PC-9 (cell line): Measurements from ENCODE around the gene MYO1H. TPM values are rescaled to one million over a fixed set of nuclear protein-coding genes. Genes with fewer than 3 reads are reported as not detected.
"Not testable (repeated sequence)": the region's sequence is repeated elsewhere in the genome, so short reads cannot be mapped to it uniquely, and the experiment has no call there.

Experiments used
- BruUV-seq: library from RNA; stranded (reverse); fragments of 400-500 nt; replicated peaks from 2 replicates; lab custom pipeline; 2021; lab: Mats Ljungman, UMichigan
- CTCF ChIA-PET: fragments of 300-600 bp; sonication (Branson Sonifier 250); formaldehyde crosslinking; loops from one replicate; lab custom pipeline; 2022; ENCODE audit warnings: antibody characterized with exemption; lab: Charles Lee
- POLR2A ChIA-PET: fragments of 300-600 bp; sonication (Branson Sonifier 250); formaldehyde crosslinking; loops from one replicate; lab custom pipeline; 2022; ENCODE audit warnings: antibody characterized with exemption; ENCODE audit not compliant: unreplicated experiment; lab: Charles Lee
- DNase-seq, 2 experiments: peaks; one replicate each; pipeline versions ENCODE4 v3.0.0 to v3.0.0-alpha.2; 2015 to 2022; ENCODE audit warnings: mixed read lengths in 1 of 2
- H2AFZ ChIP-seq: fragments of 200-600 bp; sonication (generic); 2 replicates; pipeline ENCODE4 v1.8.1; 2017; ENCODE audit warnings: antibody characterized with exemption
- H3F3A ChIP-seq: fragments of 200-600 bp; sonication (generic); 2 replicates; pipeline ENCODE4 v1.8.1; 2017; ENCODE audit warnings: antibody characterized with exemption, mild to moderate bottlenecking, low read depth; ENCODE audit not compliant: insufficient read depth
- H3K27ac ChIP-seq: fragments of 200-600 bp; sonication (generic); 2 replicates; pipeline ENCODE4 v1.6.1; 2016; ENCODE audit warnings: mixed run types
- H3K27me3 ChIP-seq: fragments of 200-600 bp; sonication (generic); 2 replicates; pipeline ENCODE4 v1.6.1; 2016; ENCODE audit warnings: low read depth, mixed run types; ENCODE audit not compliant: insufficient read depth
- H3K36me3 ChIP-seq: fragments of 200-600 bp; sonication (generic); 2 replicates; pipeline ENCODE4 v1.6.1; 2016; ENCODE audit warnings: low read depth, mixed run types
- H3K4me1 ChIP-seq: fragments of 200-600 bp; sonication (generic); replicated peaks from 2 replicates; pipeline ENCODE4 v1.6.1; 2016; ENCODE audit warnings: mixed run types; ENCODE audit not compliant: insufficient read depth
- H3K4me2 ChIP-seq: fragments of 200-600 bp; sonication (generic); 2 replicates; pipeline ENCODE4 v1.6.1; 2017; ENCODE audit warnings: mixed run types
- H3K4me3 ChIP-seq: fragments of 200-600 bp; sonication (generic); 2 replicates; pipeline ENCODE4 v1.6.1; 2016; ENCODE audit warnings: mixed run types
- H3K79me2 ChIP-seq: fragments of 200-600 bp; sonication (generic); 2 replicates; pipeline ENCODE4 v1.6.1; 2017; ENCODE audit warnings: low read depth, mixed run types
- H3K9me2 ChIP-seq: fragments of 200-600 bp; sonication (generic); 2 replicates; pipeline ENCODE4 v1.8.1; 2017; ENCODE audit warnings: mild to moderate bottlenecking; ENCODE audit not compliant: insufficient read depth
- H3K9me3 ChIP-seq: fragments of 200-600 bp; sonication (generic); 2 replicates; pipeline ENCODE4 v1.8.1; 2016; ENCODE audit warnings: low read depth; ENCODE audit not compliant: insufficient read depth
- H4K20me1 ChIP-seq: fragments of 200-600 bp; sonication (generic); 2 replicates; pipeline ENCODE4 v1.8.1; 2017; ENCODE audit not compliant: insufficient read depth
- CTCF ChIP-seq: fragments of 200-600 bp; sonication (generic); conservative IDR thresholded peaks from 2 replicates; pipeline ENCODE4 v1.6.1; 2017; ENCODE audit warnings: mixed run types, antibody characterized with exemption, mild to moderate bottlenecking, moderate library complexity
- EZH2 ChIP-seq: fragments of 200-600 bp; sonication (generic); IDR thresholded peaks from 2 replicates; pipeline ENCODE4 v1.8.0; 2017; ENCODE audit warnings: antibody characterized with exemption, low read depth
- intact Hi-C: fragments of 100-400 bp; cut with micrococcal nuclease; formaldehyde crosslinking; loops from one replicate; pipeline ENCODE4 v1.10.0; 2022; ENCODE audit not compliant: unreplicated experiment
- total RNA-seq: library from RNA; stranded (reverse); gene quantifications from 2 replicates; pipeline ENCODE4 v1.2.3, GENCODE V29; 2021

MYO1H gene
- total RNA-seq, 1 experiment from 2014 or later, result not detected

DNA sequence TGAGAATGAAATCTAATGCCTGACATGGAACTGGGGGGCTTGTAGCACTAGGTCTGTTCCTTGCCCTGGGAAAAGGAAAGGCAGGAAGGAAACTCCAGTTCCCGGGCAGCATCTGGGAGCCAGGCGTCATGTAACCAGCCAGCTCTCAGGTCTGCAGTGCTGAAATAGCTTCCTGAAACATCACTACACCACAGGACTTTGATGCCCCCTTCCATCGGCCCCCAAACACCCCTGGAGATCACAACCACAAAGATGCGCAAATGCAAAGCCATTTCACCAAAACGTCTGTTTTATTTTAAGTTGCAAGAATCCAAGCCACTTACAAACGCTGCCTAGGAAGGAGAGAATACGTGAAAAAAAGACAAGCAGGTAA is 88.5 kb downstream of the MYO1H start:
- Histone ChIP-seq H3K4me1 (peaks cover 19% of the 10 kb centered on the region), H3K4me2 (peak overlapping the region; percentile 65; the same call in 1 of the 2 replicates), H3K36me3 (no peaks in the 10 kb centered on the region), H2AFZ (no peak overlapping the region), H3K4me3 (no peak overlapping the region), H3K27ac (no peak overlapping the region), H3K79me2 (no peaks in the 10 kb centered on the region), H4K20me1 (no peaks in the 10 kb centered on the region), H3K27me3 (no peaks in the 10 kb centered on the region), H3K9me3 (no peaks in the 10 kb centered on the region), H3K9me2 (no peaks in the 10 kb centered on the region), H3F3A (no peaks in the 10 kb centered on the region)
- no TSS peak for BruUV-seq
- TF ChIP-seq CTCF (no peak), EZH2 (no peak)
- ChIA-PET CTCF (interaction anchor here (0.5 kb wide), 1 partner anchor 757 kb away, joined by 3 read pairs; no protein-coding TSS in a partner anchor), POLR2A (no interaction called here)
- DNase-seq, result no peak
- intact Hi-C loops, result no loop called here

DNA sequence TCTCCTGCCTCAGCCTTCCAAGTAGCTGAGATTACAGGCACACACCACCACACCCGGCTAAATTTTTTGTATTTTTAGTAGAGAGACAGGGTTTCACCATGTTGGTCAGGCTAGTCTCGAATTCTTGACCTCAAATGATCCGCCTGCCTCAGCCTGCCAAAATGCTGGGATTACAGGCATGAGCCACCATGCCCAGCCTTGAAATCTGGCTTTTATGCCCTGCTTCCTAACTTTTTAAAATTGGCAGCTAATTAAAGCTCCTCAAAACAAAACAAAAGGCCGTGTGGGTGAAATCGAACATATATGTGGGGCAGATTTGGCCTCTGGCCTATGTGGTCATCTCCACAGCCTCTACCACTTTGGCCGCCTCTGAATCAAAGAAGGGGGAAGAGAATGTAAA is 91.5 kb downstream of the MYO1H start:
- Histone ChIP-seq H3K27ac (no peak overlapping the region), H3K9me2 (no peaks in the 10 kb centered on the region), H3K36me3 (no peaks in the 10 kb centered on the region), H4K20me1 (no peaks in the 10 kb centered on the region), H3K27me3 (no peaks in the 10 kb centered on the region), H3K4me3 (no peak overlapping the region), H3K4me1 (peaks cover 19% of the 10 kb centered on the region), H2AFZ (no peak overlapping the region), H3K4me2 (no peak overlapping the region), H3F3A (no peaks in the 10 kb centered on the region), H3K79me2 (no peaks in the 10 kb centered on the region), H3K9me3 (no peaks in the 10 kb centered on the region)
- ChIA-PET POLR2A (no interaction called here), CTCF (interaction anchor here (0.7 kb wide), 1 partner anchor 292 kb away, joined by 8 read pairs; no protein-coding TSS in a partner anchor)
- BruUV-seq, result no TSS peak
- no peak for DNase-seq
- intact Hi-C loops, result no loop called here
- TF ChIP-seq CTCF (no peak), EZH2 (no peak)

DNA sequence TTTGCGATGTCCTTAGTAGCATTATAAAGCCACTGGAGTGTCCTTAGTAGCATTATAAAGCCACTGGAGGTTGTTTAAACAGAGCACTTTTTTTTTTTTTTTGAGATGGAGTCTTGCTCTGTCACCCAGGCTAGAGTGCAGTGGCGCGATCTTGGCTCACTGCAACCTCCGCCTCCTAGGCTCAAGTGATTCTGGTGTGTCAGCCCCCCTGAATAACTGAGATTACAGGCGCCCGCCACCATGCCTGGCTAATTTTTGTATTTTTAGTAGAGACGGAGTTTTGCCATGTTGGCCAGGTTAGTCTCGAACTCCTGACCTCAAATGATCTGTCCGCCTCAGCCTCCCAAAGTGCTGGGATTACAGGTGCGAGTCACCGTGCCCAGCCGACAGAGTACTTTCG is 92.3 kb downstream of the MYO1H start:
- peaks cover 14% of the 10 kb centered on the region for H3K4me1 ChIP-seq
- H3K9me2 ChIP-seq, H4K20me1 ChIP-seq, H3K9me3 ChIP-seq, H2AFZ ChIP-seq, POLR2A ChIA-PET, H3K27ac ChIP-seq, H3K79me2 ChIP-seq, BruUV-seq, H3K27me3 ChIP-seq, H3K4me3 ChIP-seq, H3K4me2 ChIP-seq, H3K36me3 ChIP-seq, H3F3A ChIP-seq, DNase-seq, intact Hi-C loops: not testable (repeated sequence)
- CTCF ChIA-PET, result interaction anchor here (0.7 kb wide), 1 partner anchor 291 kb away, joined by 8 read pairs; no protein-coding TSS in a partner anchor

GRCh38 chr12:109440851-109441490 is 93.3 kb downstream of the MYO1H start:
- no peak for TF ChIP-seq EZH2
- no peak for TF ChIP-seq CTCF
- intact Hi-C loops, result no loop called here
- no peaks in the 10 kb centered on the region for H3K79me2 ChIP-seq
- DNase-seq, result no peak
- CTCF ChIA-PET, result no interaction called here
- H3K4me3 ChIP-seq, result no peak overlapping the region
- no peaks in the 10 kb centered on the region for H3F3A ChIP-seq
- H3K27me3 ChIP-seq, result no peaks in the 10 kb centered on the region
- H2AFZ ChIP-seq, result no peak overlapping the region
- H3K9me3 ChIP-seq, result no peaks in the 10 kb centered on the region
- no peaks in the 10 kb centered on the region for H4K20me1 ChIP-seq
- no peak overlapping the region for H3K4me2 ChIP-seq
- peaks cover 4% of the 10 kb centered on the region for H3K4me1 ChIP-seq
- BruUV-seq, result no TSS peak
- no peaks in the 10 kb centered on the region; the same call in 1 of the 2 replicates for H3K36me3 ChIP-seq
- POLR2A ChIA-PET, result no interaction called here
- no peaks in the 10 kb centered on the region for H3K9me2 ChIP-seq
- H3K27ac ChIP-seq, result no peak overlapping the region
